HG02763 (cell line): Measurements from ENCODE around the gene KRT83.
"Not testable (repeated sequence)": the region's sequence is repeated elsewhere in the genome, so short reads cannot be mapped to it uniquely, and the experiment has no call there.

Experiments
- ATAC-seq: cut with Tn5 transposase; IDR thresholded peaks from one replicate; pipeline ENCODE4 v1.9.1; 2021; ENCODE audit warnings: mild to moderate bottlenecking, moderate library complexity; ENCODE audit not compliant: unreplicated experiment

KRT83 gene

DNA sequence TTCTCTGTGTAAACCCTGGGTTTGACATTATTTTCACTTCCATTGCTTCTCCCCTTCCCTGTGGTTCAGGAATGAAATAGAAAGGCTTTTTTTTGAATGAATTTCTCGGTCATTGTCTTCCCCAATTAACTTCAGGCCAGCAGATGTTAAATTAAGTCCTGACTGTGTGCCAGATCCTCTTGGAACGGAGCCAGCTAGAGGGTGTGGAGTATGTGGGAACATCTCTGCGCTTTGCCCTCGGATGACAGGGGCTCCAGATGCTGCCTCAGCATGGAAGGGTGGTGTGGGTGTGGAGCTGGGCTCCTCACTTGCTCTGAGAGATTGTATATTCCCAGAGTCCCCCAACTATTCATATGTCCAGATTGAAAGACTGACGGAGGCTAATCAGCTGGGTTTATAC, 33.0 kb upstream of the KRT83 start:
- ATAC-seq, result no peak

DNA sequence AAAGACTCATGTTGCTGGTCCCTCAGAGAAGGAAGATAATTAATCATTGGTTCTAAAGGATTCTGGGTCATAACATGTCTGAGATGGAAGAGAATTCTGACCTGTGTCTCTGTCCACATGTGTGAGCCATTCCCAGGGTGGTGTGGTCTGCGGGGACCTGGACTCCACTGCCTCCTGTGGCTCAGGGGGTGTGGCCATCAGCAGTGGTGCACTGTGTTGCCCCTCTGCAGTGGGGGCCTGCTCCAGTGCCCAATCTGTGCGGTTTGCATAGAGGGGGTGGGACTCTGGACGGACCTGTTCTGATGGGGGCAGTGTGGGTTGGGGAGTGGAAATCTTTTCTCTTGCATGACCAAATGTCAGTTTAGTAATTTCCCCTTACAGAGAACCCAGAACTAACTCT, 32.6 kb upstream of the KRT83 start:
- ATAC-seq, result no peak

- no peak for ATAC-seq
Measured at GRCh38 chr12:52352951-52353350, 31.8 kb upstream of the KRT83 start.

GRCh38 chr12:52351196-52352059, 30.2 kb upstream of the KRT83 start:
- no peak for ATAC-seq

- no peak for ATAC-seq
Measured at GRCh38 chr12:52350786-52351185, 29.6 kb upstream of the KRT83 start.

- no peak for ATAC-seq
Measured at GRCh38 chr12:52350021-52350620, 28.9 kb upstream of the KRT83 start.

DNA sequence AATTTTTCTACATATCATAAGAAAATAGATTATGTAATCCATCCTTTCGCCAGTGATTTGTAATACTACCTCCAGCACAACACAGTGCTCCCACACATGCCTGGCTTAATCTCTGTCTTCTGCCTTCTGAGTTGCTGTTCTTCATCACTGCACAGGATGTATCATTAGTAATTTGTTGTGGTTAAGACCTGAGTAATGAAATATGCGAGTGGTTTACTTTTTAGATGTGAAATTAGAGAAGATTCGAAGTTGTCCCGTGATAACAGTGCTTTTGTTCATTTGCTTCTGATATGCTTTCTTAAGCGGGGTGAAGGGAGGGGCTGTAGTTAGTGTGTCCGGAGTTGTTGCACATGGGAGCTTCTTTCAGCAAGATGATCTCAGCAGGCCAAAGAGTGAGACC, 28.0 kb upstream of the KRT83 start:
- no peak for ATAC-seq

GRCh38 chr12:52347551-52348510, 26.6 kb upstream of the KRT83 start:
- ATAC-seq, result no peak

DNA sequence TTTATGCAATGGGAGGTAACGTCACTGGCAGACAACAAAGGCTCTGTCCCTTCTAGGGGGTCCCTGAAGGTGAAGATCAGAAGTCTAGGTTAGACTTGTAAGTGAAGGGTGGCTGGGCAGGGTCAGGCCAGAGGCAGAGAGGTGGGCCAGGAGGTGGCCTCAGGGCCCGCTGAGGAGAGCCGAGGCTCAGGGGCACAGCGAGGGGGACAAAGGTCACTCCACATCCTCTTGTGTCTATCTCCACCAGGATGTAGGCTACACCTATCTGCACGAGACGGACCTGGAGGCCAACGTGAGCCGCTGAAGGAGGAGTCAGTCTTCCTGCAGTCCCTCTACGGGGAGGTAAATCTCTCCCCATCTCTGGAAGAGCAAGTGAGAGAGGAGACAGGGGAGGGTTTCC, 25.8 kb upstream of the KRT83 start:
- ATAC-seq, result no peak

DNA sequence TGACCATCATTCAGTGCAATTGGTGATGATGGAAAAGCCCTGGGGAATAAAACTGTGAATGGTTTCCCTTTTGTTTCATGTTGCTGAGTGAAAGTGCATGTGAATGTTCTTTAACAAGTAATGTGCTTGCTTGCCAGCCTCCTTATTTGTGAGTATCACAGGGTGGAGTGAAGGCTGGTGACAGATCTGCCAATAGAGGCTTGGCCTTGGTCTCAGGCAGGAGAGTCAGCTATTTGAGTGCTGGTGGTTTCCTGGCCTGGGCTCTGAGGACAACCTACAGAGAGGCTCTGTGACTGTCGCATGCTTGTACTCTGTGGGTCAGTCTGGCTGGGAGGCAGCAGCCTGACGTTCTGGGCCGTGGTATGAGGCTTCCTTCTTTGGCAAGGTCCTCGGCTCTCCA, 25.4 kb upstream of the KRT83 start:
- no peak for ATAC-seq

DNA sequence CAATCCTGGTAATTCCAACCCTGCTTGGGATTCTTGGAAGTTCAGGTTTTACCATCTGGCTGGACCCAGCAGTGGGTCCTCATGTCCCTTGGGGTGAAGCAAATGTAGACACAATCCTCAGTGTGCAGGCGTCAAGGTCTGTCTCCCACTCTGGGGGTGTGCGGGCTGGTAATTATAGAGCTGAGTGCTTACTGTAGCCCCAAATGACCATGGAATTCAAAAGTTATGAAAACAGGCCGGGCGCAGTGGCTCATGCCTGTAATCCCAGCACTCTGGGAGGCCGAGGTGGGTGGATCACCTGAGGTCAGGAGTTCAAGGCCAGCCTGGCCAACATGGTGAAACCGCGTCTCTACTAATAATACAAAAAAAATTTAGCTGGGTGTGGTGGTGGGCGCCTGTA, 23.8 kb upstream of the KRT83 start:
- ATAC-seq, result not testable (repeated sequence)

GRCh38 chr12:52344111-52344510, 22.9 kb upstream of the KRT83 start:
- ATAC-seq, result no peak

DNA sequence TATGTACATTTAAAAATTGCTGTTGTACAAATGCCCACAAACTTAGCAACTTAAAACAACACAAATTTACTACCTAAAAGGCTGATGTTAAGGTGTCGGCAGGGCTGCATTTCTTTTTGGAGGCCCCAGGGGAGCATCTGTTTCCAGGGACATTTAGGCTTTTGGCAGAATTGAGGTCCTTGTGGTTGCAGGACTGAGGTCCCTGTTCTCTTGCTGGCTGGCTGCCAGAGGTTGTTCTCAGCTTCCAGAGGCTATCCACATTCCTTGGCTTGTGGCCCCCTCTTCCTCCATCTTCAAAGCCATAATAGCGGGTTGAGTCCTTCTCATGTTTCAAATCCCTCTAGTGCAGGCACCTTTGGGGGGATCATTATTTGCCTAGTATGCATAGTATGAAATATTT, 22.4 kb upstream of the KRT83 start:
- ATAC-seq, result no peak

GRCh38 chr12:52342781-52343490, 21.7 kb upstream of the KRT83 start:
- ATAC-seq, result no peak

GRCh38 chr12:52341066-52341580, 19.9 kb upstream of the KRT83 start:
- ATAC-seq, result no peak

- ATAC-seq, result no peak
Measured at GRCh38 chr12:52338241-52338960, 17.2 kb upstream of the KRT83 start.

- no peak for ATAC-seq
Measured at GRCh38 chr12:52337054-52337453, 15.9 kb upstream of the KRT83 start.

DNA sequence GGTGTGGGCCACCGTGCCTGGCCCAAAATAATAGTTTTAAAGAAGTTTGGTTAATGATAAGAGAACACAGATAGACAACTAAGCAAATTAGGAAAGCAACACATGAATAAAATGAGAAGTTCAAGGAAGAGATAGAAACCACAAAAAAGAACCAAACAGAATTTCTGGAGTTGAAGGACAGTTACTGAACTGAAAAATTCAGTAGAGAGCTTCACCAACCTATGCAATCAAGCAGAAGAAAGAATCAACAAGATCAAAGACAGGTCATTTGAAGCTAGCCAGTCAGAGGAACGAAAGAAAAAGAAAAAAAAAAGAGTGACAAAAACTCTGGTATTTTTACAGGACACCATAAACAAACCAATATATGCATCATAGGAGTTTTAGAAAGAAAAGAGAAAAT, 15.4 kb upstream of the KRT83 start:
- no peak for ATAC-seq

DNA sequence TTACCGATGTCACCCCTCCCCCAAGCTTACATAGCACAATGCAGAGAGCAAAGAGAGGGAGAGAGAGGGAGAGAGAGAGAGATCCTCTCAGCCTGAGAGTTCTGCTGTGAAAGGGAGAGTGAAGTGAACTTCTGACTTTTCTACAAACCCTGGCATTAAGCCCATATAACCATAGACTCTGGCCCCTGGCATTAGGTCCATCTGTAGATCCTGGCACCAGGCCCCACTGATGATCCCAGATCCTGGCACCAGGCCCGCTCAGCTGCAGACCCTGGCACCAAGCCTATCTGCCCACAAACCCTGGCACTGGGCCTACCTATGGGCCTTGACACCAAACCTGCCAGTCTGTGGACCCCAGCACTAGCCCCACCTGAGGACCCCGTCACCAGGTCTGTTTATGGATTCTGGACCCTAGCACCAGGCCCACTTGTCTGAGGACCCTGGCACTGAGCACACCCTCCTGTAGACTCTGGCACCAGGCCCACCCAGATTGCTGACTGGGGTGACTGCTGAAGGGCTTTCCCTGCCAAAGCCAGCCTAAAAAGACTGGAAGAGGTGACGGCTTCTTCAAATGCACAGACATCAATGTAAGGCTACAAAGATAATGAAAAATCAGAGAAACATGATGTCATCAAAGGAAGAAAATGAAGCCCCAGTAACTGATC, 14.5 kb upstream of the KRT83 start:
- ATAC-seq, result no peak
